Neural cell (in vitro differentiated cells): ENCODE results near the gene SH3TC1.

Experiments used
- EP300 ChIP-seq: fragments of 450-650 bp; conservative IDR thresholded peaks from 2 replicates; pipeline ENCODE4 v1.6.1; 2014; ENCODE audit warnings: antibody characterized with exemption, mild to moderate bottlenecking, moderate library complexity; ENCODE audit not compliant: poor library complexity, severe bottlenecking
- POLR2AphosphoS5 ChIP-seq: IDR thresholded peaks from 2 replicates; pipeline ENCODE4 v1.6.1; 2012
- SMC3 ChIP-seq: fragments of 450-650 bp; conservative IDR thresholded peaks from 2 replicates; pipeline ENCODE4 v1.6.1; 2014; ENCODE audit warnings: antibody characterized with exemption, mild to moderate bottlenecking, moderate library complexity; ENCODE audit not compliant: poor library complexity
- TF ChIP-seq, protein P1 (sequence below): fragments of 450-650 bp; IDR thresholded peaks from 2 replicates; pipeline ENCODE4 v1.5.1; 2014; ENCODE audit warnings: antibody characterized with exemption, mild to moderate bottlenecking, moderate library complexity; ENCODE audit not compliant: poor library complexity, severe bottlenecking
- TF ChIP-seq, protein P2 (sequence below): IDR thresholded peaks from 2 replicates; pipeline ENCODE4 v1.6.1; 2012; ENCODE audit warnings: borderline replicate concordance

- TF ChIP-seq SMC3 (no peak), EP300 (no peak), POLR2AphosphoS5 (no peak)
- TF ChIP-seq, protein P1, sequence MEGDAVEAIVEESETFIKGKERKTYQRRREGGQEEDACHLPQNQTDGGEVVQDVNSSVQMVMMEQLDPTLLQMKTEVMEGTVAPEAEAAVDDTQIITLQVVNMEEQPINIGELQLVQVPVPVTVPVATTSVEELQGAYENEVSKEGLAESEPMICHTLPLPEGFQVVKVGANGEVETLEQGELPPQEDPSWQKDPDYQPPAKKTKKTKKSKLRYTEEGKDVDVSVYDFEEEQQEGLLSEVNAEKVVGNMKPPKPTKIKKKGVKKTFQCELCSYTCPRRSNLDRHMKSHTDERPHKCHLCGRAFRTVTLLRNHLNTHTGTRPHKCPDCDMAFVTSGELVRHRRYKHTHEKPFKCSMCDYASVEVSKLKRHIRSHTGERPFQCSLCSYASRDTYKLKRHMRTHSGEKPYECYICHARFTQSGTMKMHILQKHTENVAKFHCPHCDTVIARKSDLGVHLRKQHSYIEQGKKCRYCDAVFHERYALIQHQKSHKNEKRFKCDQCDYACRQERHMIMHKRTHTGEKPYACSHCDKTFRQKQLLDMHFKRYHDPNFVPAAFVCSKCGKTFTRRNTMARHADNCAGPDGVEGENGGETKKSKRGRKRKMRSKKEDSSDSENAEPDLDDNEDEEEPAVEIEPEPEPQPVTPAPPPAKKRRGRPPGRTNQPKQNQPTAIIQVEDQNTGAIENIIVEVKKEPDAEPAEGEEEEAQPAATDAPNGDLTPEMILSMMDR: no peak
- TF ChIP-seq, protein P2, sequence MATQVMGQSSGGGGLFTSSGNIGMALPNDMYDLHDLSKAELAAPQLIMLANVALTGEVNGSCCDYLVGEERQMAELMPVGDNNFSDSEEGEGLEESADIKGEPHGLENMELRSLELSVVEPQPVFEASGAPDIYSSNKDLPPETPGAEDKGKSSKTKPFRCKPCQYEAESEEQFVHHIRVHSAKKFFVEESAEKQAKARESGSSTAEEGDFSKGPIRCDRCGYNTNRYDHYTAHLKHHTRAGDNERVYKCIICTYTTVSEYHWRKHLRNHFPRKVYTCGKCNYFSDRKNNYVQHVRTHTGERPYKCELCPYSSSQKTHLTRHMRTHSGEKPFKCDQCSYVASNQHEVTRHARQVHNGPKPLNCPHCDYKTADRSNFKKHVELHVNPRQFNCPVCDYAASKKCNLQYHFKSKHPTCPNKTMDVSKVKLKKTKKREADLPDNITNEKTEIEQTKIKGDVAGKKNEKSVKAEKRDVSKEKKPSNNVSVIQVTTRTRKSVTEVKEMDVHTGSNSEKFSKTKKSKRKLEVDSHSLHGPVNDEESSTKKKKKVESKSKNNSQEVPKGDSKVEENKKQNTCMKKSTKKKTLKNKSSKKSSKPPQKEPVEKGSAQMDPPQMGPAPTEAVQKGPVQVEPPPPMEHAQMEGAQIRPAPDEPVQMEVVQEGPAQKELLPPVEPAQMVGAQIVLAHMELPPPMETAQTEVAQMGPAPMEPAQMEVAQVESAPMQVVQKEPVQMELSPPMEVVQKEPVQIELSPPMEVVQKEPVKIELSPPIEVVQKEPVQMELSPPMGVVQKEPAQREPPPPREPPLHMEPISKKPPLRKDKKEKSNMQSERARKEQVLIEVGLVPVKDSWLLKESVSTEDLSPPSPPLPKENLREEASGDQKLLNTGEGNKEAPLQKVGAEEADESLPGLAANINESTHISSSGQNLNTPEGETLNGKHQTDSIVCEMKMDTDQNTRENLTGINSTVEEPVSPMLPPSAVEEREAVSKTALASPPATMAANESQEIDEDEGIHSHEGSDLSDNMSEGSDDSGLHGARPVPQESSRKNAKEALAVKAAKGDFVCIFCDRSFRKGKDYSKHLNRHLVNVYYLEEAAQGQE: no peak
Observed at GRCh38 chr4:8152865-8153257, 46.2 kb upstream of the SH3TC1 start.
